ENCODE measurements around the gene QRSL1. TPM values are rescaled to one million over a fixed set of nuclear protein-coding genes. Genes with fewer than 3 reads are reported as not detected.
A peak's percentile ranks its signal among the peaks of the same experiment; 100 is the strongest.

The QRSL1 gene
- total RNA-seq, 6 donors from 2014 or later = 3.9 to 9.5 (median 7.7) TPM

DNA sequence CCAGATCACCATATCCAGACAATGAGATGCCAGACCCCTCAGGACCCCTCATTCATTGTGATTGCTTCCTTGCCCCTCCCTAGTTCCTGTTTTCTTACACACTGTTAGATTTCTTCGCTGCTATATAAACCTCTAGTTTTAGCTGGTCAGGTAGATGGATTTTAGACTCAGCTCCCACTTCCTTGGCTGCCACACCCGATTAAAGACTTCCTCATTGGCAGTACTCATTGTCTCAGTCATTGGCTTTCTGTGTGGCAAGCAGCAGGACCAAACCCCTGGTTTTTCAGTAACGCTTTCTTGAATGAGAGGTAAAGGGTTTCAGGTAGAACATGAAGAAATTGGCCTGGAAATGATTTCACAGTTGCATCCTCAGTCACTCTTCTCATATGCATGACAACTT is 47.9 kb downstream of the QRSL1 start:
- Histone ChIP-seq H3K4me3 (no peak overlapping the region), H3K27ac (no peak overlapping the region), H3K4me1 (no peaks in the 10 kb centered on the region), H3K27me3 (no peaks in the 10 kb centered on the region), H3K9me3 (no peaks in the 10 kb centered on the region), H3K36me3 (no peaks in the 10 kb centered on the region)
- 55 to 75% methylated on average over 3 of the region's 3 CpGs for WGBS, 2 donors
- ATAC-seq (ENCODE audit: low FRiP score in 2 of 2) (no peak), DNase-seq (no peak)
- TF ChIP-seq, protein P1, sequence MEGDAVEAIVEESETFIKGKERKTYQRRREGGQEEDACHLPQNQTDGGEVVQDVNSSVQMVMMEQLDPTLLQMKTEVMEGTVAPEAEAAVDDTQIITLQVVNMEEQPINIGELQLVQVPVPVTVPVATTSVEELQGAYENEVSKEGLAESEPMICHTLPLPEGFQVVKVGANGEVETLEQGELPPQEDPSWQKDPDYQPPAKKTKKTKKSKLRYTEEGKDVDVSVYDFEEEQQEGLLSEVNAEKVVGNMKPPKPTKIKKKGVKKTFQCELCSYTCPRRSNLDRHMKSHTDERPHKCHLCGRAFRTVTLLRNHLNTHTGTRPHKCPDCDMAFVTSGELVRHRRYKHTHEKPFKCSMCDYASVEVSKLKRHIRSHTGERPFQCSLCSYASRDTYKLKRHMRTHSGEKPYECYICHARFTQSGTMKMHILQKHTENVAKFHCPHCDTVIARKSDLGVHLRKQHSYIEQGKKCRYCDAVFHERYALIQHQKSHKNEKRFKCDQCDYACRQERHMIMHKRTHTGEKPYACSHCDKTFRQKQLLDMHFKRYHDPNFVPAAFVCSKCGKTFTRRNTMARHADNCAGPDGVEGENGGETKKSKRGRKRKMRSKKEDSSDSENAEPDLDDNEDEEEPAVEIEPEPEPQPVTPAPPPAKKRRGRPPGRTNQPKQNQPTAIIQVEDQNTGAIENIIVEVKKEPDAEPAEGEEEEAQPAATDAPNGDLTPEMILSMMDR (IDR thresholded peaks at IDR 0.05) = no peak
- no peak for TF ChIP-seq POLR2A (IDR thresholded peaks at IDR 0.05)
- TF ChIP-seq POLR2AphosphoS5 (IDR thresholded peaks at IDR 0.05) = no peak
- no peak for TF ChIP-seq EP300 (IDR thresholded peaks at IDR 0.05)

GRCh38 chr6:106684011-106684410 is 54.6 kb downstream of the QRSL1 start:
- no peaks in the 10 kb centered on the region for H3K36me3 ChIP-seq
- H3K27me3 ChIP-seq = no peaks in the 10 kb centered on the region
- WGBS, 2 donors = 92 to 98% methylated on average over 4 of the region's 4 CpGs
- DNase-seq (no peak), ATAC-seq (ENCODE audit: low FRiP score in 2 of 2) (no peak)
- no peaks in the 10 kb centered on the region for H3K4me1 ChIP-seq
- H3K27ac ChIP-seq = no peak overlapping the region
- TF ChIP-seq POLR2A (IDR thresholded peaks at IDR 0.05) (no peak), POLR2AphosphoS5 (IDR thresholded peaks at IDR 0.05) (no peak), EP300 (IDR thresholded peaks at IDR 0.05) (no peak)
- TF ChIP-seq, protein P1 (IDR thresholded peaks at IDR 0.05) = no peak
- H3K9me3 ChIP-seq = no peaks in the 10 kb centered on the region
- H3K4me3 ChIP-seq = no peak overlapping the region

DNA sequence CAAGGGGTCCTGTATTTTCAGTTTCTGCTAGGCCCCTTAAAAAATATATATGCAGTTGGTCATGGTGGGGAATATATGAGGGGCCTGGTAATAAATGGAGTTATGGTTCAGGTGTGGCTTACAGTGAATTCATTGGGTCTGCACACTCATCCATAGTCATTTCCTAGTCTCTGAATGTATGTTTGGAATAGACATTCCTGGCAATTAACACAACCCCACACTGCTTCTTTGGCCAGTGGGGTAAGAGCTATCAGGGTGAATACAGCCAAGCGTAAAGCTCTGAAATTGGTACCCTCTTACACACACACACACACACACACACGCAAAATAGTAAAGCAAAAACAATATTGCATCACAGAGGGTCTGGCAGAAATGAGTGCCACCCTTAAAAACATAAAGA is 56.5 kb downstream of the QRSL1 start:
- no peak for TF ChIP-seq EP300 (IDR thresholded peaks at IDR 0.05)
- TF ChIP-seq, protein P1 (IDR thresholded peaks at IDR 0.05) = no peak
- no peak for TF ChIP-seq POLR2A (IDR thresholded peaks at IDR 0.05)
- TF ChIP-seq POLR2AphosphoS5 (IDR thresholded peaks at IDR 0.05) = no peak
- ATAC-seq (ENCODE audit: low FRiP score in 2 of 2) = no peak
- DNase-seq = no peak
- Histone ChIP-seq H3K4me3 (no peak overlapping the region), H3K27me3 (no peaks in the 10 kb centered on the region), H3K27ac (no peak overlapping the region), H3K36me3 (no peaks in the 10 kb centered on the region), H3K9me3 (no peaks in the 10 kb centered on the region), H3K4me1 (no peaks in the 10 kb centered on the region)
- 75 to 97% methylated on average over 2 of the region's 2 CpGs for WGBS, 2 donors

GRCh38 chr6:106688177-106688951 is 59.0 kb downstream of the QRSL1 start:
- H3K9me3 ChIP-seq = no peaks in the 10 kb centered on the region
- no peaks in the 10 kb centered on the region for H3K36me3 ChIP-seq
- no peaks in the 10 kb centered on the region for H3K4me1 ChIP-seq
- 65 to 76% methylated on average over 6 of the region's 6 CpGs for WGBS, 2 donors
- no peak for DNase-seq
- no peak overlapping the region for H3K27ac ChIP-seq
- no peak overlapping the region for H3K4me3 ChIP-seq
- H3K27me3 ChIP-seq = no peaks in the 10 kb centered on the region
- no peak for ATAC-seq (ENCODE audit: low FRiP score in 2 of 2)
- no peak for TF ChIP-seq POLR2AphosphoS5 (IDR thresholded peaks at IDR 0.05)

GRCh38 chr6:106692112-106692818 is 62.9 kb downstream of the QRSL1 start:
- WGBS, 2 donors = 55 to 63% methylated on average over 6 of the region's 6 CpGs
- Histone ChIP-seq H3K27me3 (no peaks in the 10 kb centered on the region), H3K36me3 (no peaks in the 10 kb centered on the region), H3K9me3 (no peaks in the 10 kb centered on the region), H3K4me1 (no peaks in the 10 kb centered on the region), H3K27ac (no peak overlapping the region), H3K4me3 (no peak overlapping the region)
- TF ChIP-seq POLR2A (IDR thresholded peaks at IDR 0.05) = no peak
- no peak for TF ChIP-seq EP300 (IDR thresholded peaks at IDR 0.05)
- TF ChIP-seq POLR2AphosphoS5 (IDR thresholded peaks at IDR 0.05) = no peak
- TF ChIP-seq, protein P1 (IDR thresholded peaks at IDR 0.05) = no peak
- ATAC-seq (ENCODE audit: low FRiP score in 2 of 2) (peak in 1 of 2 donors; percentile 65), DNase-seq (no peak)

Data from upper lobe of left lung (tissue), 6 donors.